WI38 (cell line): ENCODE measurements around the gene FYN.

Source experiments
- H3K4me3 ChIP-seq: 2 replicates; pipeline ENCODE4 v1.5.1; 2011; ENCODE audit warnings: low read depth, mild to moderate bottlenecking, control low read depth, low read length
- TF ChIP-seq, protein P1 (sequence below): IDR thresholded peaks from 2 replicates; pipeline ENCODE4 v1.5.1; 2012; ENCODE audit warnings: low read depth, mild to moderate bottlenecking, control low read depth, low read length

FYN gene

DNA sequence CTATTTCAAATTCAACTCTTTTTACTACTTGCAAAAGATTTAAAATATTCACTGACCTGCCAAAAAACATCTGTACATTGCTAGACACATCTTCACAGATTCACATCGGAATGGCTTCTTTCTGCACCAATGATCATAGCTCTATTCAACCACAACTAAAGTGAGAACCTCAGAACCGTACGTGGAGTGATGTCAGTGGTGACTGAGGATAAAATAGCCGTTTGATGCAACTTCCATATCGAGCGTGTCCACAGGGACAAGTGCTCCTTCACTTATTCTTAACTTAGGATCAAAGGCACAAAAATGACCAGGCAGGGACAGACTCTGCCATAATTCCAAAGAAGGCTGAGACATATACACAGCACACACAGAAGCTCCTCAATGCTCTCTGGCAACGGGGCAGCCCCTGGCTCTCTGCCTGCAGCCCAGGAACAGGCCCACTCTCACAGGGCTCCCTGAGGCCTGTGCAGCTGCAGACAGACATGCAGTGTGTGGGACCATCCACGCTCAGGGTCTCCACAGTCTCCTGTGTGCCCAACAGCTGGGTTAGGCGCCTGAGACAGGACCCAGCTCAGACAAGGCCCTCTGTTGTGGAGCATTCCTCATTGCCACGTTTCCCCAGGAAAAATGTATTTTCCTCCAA is 22.8 kb downstream of the FYN start:
- no peak overlapping the region for H3K4me3 ChIP-seq
- TF ChIP-seq, protein P1, sequence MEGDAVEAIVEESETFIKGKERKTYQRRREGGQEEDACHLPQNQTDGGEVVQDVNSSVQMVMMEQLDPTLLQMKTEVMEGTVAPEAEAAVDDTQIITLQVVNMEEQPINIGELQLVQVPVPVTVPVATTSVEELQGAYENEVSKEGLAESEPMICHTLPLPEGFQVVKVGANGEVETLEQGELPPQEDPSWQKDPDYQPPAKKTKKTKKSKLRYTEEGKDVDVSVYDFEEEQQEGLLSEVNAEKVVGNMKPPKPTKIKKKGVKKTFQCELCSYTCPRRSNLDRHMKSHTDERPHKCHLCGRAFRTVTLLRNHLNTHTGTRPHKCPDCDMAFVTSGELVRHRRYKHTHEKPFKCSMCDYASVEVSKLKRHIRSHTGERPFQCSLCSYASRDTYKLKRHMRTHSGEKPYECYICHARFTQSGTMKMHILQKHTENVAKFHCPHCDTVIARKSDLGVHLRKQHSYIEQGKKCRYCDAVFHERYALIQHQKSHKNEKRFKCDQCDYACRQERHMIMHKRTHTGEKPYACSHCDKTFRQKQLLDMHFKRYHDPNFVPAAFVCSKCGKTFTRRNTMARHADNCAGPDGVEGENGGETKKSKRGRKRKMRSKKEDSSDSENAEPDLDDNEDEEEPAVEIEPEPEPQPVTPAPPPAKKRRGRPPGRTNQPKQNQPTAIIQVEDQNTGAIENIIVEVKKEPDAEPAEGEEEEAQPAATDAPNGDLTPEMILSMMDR: no peak

DNA sequence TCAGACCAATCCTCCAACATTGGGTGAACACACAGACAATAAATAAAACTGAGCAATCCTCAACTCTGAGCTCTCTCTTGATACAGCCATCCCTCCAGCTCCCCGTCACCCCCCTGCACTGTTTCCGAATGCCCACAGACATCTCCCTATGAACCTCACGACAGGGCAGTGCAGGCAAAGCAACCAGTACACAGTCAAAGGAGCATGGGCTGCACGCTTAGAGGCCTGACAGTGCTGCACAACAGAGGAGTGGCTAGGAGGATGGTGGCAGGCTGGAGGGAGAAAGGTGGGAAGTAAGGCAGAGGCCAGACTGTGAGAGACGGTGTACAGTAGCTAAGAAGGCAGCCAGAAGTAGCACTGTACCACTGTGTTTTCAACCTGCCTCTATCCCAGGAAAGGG is 24.0 kb downstream of the FYN start:
- TF ChIP-seq, protein P1: no peak
- no peak overlapping the region for H3K4me3 ChIP-seq

GRCh38 chr6:111848262-111848812 is 24.9 kb downstream of the FYN start:
- TF ChIP-seq, protein P1: no peak

DNA sequence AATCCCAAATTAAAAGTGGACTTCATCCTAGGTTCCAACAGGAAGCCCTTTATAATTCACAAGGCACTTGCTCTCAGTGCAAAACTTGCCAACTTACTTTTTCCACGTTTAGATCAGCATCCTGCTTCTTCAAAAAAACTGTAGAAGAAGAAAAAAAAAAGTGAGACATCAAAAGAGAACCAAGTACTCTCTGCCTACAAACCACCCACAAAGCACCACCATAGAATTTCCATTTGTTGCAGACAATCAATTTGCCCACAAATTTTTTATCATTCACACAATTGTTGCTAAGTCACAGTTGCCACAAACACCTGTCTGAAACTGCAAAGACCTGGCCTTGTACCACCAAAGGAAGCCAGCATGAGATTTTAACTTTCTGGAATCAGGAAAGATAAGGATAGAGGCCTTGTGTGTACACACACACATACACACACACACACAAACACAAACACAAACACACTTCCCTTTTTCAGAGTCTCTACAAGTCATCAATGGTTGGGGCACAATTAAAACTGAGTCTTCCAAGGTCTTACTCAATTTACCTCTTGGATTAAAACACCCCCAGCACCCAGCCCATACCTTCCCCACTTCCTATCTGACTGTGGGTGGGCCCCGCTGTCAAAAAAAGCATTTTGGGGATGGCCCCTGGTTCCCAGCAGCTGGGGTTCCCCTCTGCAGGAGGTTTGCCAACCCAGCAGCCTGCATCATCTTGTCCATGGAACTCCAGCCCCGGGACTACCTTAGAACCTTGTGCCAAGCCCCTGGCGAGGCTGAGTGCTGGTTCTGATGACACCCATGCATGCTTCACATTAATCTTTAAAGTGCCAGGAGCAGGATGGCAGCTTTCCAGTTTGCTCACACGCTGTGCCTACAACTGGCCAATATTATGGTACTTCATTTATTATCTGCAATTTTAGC is 26.5 kb downstream of the FYN start:
- no peak overlapping the region for H3K4me3 ChIP-seq

More at GRCh38 chr6:111848262-111848812, 24.9 kb downstream of the FYN start:
- no peak overlapping the region for H3K4me3 ChIP-seq

GRCh38 chr6:111846066-111846465 is 27.2 kb downstream of the FYN start:
- TF ChIP-seq, protein P1: no peak

More for the DNA sequence above, 26.5 kb downstream of the FYN start:
- TF ChIP-seq, protein P1: no peak

DNA sequence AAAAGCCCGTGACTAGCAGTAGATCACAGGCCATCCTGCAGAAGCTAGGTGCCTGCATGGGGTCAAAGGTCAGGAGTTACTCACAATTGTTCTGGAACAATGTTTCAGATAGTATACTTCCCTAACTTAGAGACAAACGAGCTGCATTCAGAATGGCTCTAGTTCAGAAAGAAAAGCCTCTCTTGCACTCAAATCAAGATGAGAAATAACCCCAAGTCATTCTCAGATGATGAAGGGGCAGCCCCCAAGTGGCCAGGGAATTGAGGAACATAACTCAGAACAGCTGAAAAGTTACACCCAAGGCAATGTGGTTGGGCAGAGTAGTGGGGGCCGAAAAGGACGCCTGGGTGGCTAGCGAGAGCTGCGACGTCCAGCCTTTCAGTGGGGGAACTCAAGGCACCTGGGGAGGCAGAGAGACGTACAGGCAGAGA is 27.8 kb downstream of the FYN start:
- TF ChIP-seq, protein P1: no peak
- H3K4me3 ChIP-seq: no peak overlapping the region

More at GRCh38 chr6:111846066-111846465, 27.2 kb downstream of the FYN start:
- no peak overlapping the region for H3K4me3 ChIP-seq
